NCI-H2196 (cell line): ENCODE data around the gene CGN.
A peak's percentile ranks its signal among the peaks of the same experiment; 100 is the strongest.

ENCODE experiments used
- DNase-seq: peaks from one replicate; lab custom pipeline; 2025; ENCODE audit not compliant: unreplicated experiment; lab: John Stamatoyannopoulos, UW

Gene CGN

GRCh38 chr1:151546011-151546925 lies 35.1 kb downstream of the CGN start:
- DNase-seq: no peak

GRCh38 chr1:151547119-151547899 lies 36.1 kb downstream of the CGN start:
- DNase-seq: peak; percentile 82

GRCh38 chr1:151547900-151548230 lies 36.7 kb downstream of the CGN start:
- DNase-seq: no peak

- no peak for DNase-seq
Observed at GRCh38 chr1:151549199-151549598, 38.0 kb downstream of the CGN start.

GRCh38 chr1:151553659-151554058 lies 42.5 kb downstream of the CGN start:
- DNase-seq: no peak

- DNase-seq: no peak
Observed at GRCh38 chr1:151556052-151556451, 44.9 kb downstream of the CGN start.

- no peak for DNase-seq
Observed at GRCh38 chr1:151562661-151563060, 51.5 kb downstream of the CGN start.

GRCh38 chr1:151563376-151563775 lies 52.2 kb downstream of the CGN start:
- DNase-seq: no peak

GRCh38 chr1:151565502-151566189 lies 54.5 kb downstream of the CGN start:
- DNase-seq: no peak

- no peak for DNase-seq
Observed at GRCh38 chr1:151568626-151569088, 57.5 kb downstream of the CGN start.

GRCh38 chr1:151570819-151571218 lies 59.6 kb downstream of the CGN start:
- peak; percentile 55 for DNase-seq

GRCh38 chr1:151574575-151575529 lies 63.7 kb downstream of the CGN start:
- DNase-seq: no peak

- DNase-seq: no peak
Observed at GRCh38 chr1:151577173-151577572, 66.0 kb downstream of the CGN start.

- no peak for DNase-seq
Observed at GRCh38 chr1:151578941-151579340, 67.8 kb downstream of the CGN start.

GRCh38 chr1:151579436-151580225 lies 68.4 kb downstream of the CGN start:
- DNase-seq: no peak

GRCh38 chr1:151581451-151581850 lies 70.3 kb downstream of the CGN start:
- no peak for DNase-seq

- no peak for DNase-seq
Observed at GRCh38 chr1:151581921-151582320, 70.7 kb downstream of the CGN start.

GRCh38 chr1:151583796-151584195 lies 72.6 kb downstream of the CGN start:
- no peak for DNase-seq

GRCh38 chr1:151584278-151584677 lies 73.1 kb downstream of the CGN start:
- no peak for DNase-seq

- DNase-seq: no peak
Observed at GRCh38 chr1:151584780-151585179, 73.6 kb downstream of the CGN start.
